Measurements from ENCODE around the gene GREB1.

Gene GREB1

GRCh38 chr2:11578986-11579774 lies 45.3 kb downstream of the GREB1 start:
- H3K27ac ChIP-seq (ENCODE audit: low read length, poor library complexity, severe bottlenecking), result no peak overlapping the region
- H3K79me1 ChIP-seq (replicated peaks; ENCODE audit: low read length, poor library complexity, severe bottlenecking), result no peaks in the 10 kb centered on the region
- peak overlapping the region; percentile 16 for H2BK15ac ChIP-seq (ENCODE audit: low read depth, poor library complexity, severe bottlenecking)
- H3K4me1 ChIP-seq (ENCODE audit: control insufficient read depth, insufficient read depth, low read depth, low read length), result peaks cover 1% of the 10 kb centered on the region
- H2AFZ ChIP-seq (ENCODE audit: low read depth, low read length), result no peak overlapping the region
- H3K23ac ChIP-seq (ENCODE audit: low read length in 2 of 2), result no peak overlapping the region
- no peak overlapping the region for H4K8ac ChIP-seq (ENCODE audit: low read length)
- no peaks in the 10 kb centered on the region for H3K36me3 ChIP-seq (ENCODE audit: control insufficient read depth in 1 of 2, insufficient read depth in 2 of 2, low read depth in 1 of 2, low read length in 2 of 2)
- no peak overlapping the region for H3K4ac ChIP-seq (ENCODE audit: low read depth in 1 of 2, low read length in 2 of 2)
- no peak overlapping the region for H2AK5ac ChIP-seq (ENCODE audit: low read length, severe bottlenecking)
- no peak overlapping the region for H3K4me2 ChIP-seq (ENCODE audit: low read length, poor library complexity, severe bottlenecking)
- no peaks in the 10 kb centered on the region for H3K9me3 ChIP-seq (ENCODE audit: control insufficient read depth, low read length)
- H3K14ac ChIP-seq (ENCODE audit: low read length in 2 of 2), result peak overlapping the region in 1 of 2 experiments; percentile 38
- no peak overlapping the region for H3K9ac ChIP-seq (ENCODE audit: low read length)
- H3K4me3 ChIP-seq (ENCODE audit: insufficient read depth in 1 of 2, low read depth in 1 of 2, low read length in 2 of 2), result no peak overlapping the region
- peaks cover 31 to 37% of the 10 kb centered on the region in 2 experiments for H3K27me3 ChIP-seq (ENCODE audit: control insufficient read depth in 1 of 2, insufficient read depth in 1 of 2, low read length in 2 of 2)
- no peak for DNase-seq
- no peak overlapping the region for H3K18ac ChIP-seq (ENCODE audit: low read depth in 1 of 2, low read length in 2 of 2)
- 92% methylated on average over 11 of the region's 11 CpGs for WGBS
- H2BK120ac ChIP-seq (ENCODE audit: low read depth, low read length), result no peak overlapping the region
- no peak overlapping the region for H2BK5ac ChIP-seq (ENCODE audit: low read depth, low read length, poor library complexity, severe bottlenecking)
- H4K91ac ChIP-seq (ENCODE audit: low read length), result no peak overlapping the region
- H2BK12ac ChIP-seq (ENCODE audit: low read length in 2 of 2), result no peak overlapping the region

GRCh38 chr2:11579867-11580659 lies 46.2 kb downstream of the GREB1 start:
- no peak overlapping the region for H3K14ac ChIP-seq (ENCODE audit: low read length in 2 of 2)
- H3K18ac ChIP-seq (ENCODE audit: low read depth in 1 of 2, low read length in 2 of 2), result no peak overlapping the region
- no peak overlapping the region for H2BK5ac ChIP-seq (ENCODE audit: low read depth, low read length, poor library complexity, severe bottlenecking)
- no peak overlapping the region for H2BK12ac ChIP-seq (ENCODE audit: low read length in 2 of 2)
- H3K27ac ChIP-seq (ENCODE audit: low read length, poor library complexity, severe bottlenecking), result no peak overlapping the region
- H3K36me3 ChIP-seq (ENCODE audit: control insufficient read depth in 1 of 2, insufficient read depth in 2 of 2, low read depth in 1 of 2, low read length in 2 of 2), result no peaks in the 10 kb centered on the region
- no peak overlapping the region for H3K4ac ChIP-seq (ENCODE audit: low read depth in 1 of 2, low read length in 2 of 2)
- no peak overlapping the region for H4K91ac ChIP-seq (ENCODE audit: low read length)
- peaks cover 1% of the 10 kb centered on the region for H3K4me1 ChIP-seq (ENCODE audit: control insufficient read depth, insufficient read depth, low read depth, low read length)
- H3K4me3 ChIP-seq (ENCODE audit: insufficient read depth in 1 of 2, low read depth in 1 of 2, low read length in 2 of 2), result no peak overlapping the region
- H3K9me3 ChIP-seq (ENCODE audit: control insufficient read depth, low read length), result no peaks in the 10 kb centered on the region
- H2AFZ ChIP-seq (ENCODE audit: low read depth, low read length), result no peak overlapping the region
- WGBS, result 85% methylated on average over 10 of the region's 10 CpGs
- peak overlapping the region; percentile 16 for H2BK15ac ChIP-seq (ENCODE audit: low read depth, poor library complexity, severe bottlenecking)
- no peak overlapping the region for H3K9ac ChIP-seq (ENCODE audit: low read length)
- H3K79me1 ChIP-seq (replicated peaks; ENCODE audit: low read length, poor library complexity, severe bottlenecking), result no peaks in the 10 kb centered on the region
- no peak overlapping the region for H2BK120ac ChIP-seq (ENCODE audit: low read depth, low read length)
- H3K4me2 ChIP-seq (ENCODE audit: low read length, poor library complexity, severe bottlenecking), result no peak overlapping the region
- peak overlapping the region; percentile 10 for H4K8ac ChIP-seq (ENCODE audit: low read length)
- peaks cover 31 to 37% of the 10 kb centered on the region in 2 experiments for H3K27me3 ChIP-seq (ENCODE audit: control insufficient read depth in 1 of 2, insufficient read depth in 1 of 2, low read length in 2 of 2)
- H3K23ac ChIP-seq (ENCODE audit: low read length in 2 of 2), result no peak overlapping the region
- no peak for DNase-seq
- no peak overlapping the region for H2AK5ac ChIP-seq (ENCODE audit: low read length, severe bottlenecking)

GRCh38 chr2:11580697-11581096 lies 46.9 kb downstream of the GREB1 start:
- Histone ChIP-seq H2BK5ac (ENCODE audit: low read depth, low read length, poor library complexity, severe bottlenecking) (no peak overlapping the region), H3K9me3 (ENCODE audit: control insufficient read depth, low read length) (no peaks in the 10 kb centered on the region), H3K9ac (ENCODE audit: low read length) (no peak overlapping the region), H2AK5ac (ENCODE audit: low read length, severe bottlenecking) (no peak overlapping the region), H2AFZ (ENCODE audit: low read depth, low read length) (no peak overlapping the region), H3K18ac (ENCODE audit: low read depth in 1 of 2, low read length in 2 of 2) (peak overlapping the region in 1 of 2 experiments; percentile 5), H2BK12ac (ENCODE audit: low read length in 2 of 2) (no peak overlapping the region), H3K4me2 (ENCODE audit: low read length, poor library complexity, severe bottlenecking) (no peak overlapping the region), H2BK15ac (ENCODE audit: low read depth, poor library complexity, severe bottlenecking) (peak overlapping the region; percentile 1), H3K4ac (ENCODE audit: low read depth in 1 of 2, low read length in 2 of 2) (no peak overlapping the region), H3K4me1 (ENCODE audit: control insufficient read depth, insufficient read depth, low read depth, low read length) (peaks cover 1% of the 10 kb centered on the region), H3K79me1 (replicated peaks; ENCODE audit: low read length, poor library complexity, severe bottlenecking) (no peaks in the 10 kb centered on the region), H3K27me3 (ENCODE audit: control insufficient read depth in 1 of 2, insufficient read depth in 1 of 2, low read length in 2 of 2) (peaks cover 37% of the 10 kb centered on the region in 2 experiments), H4K8ac (ENCODE audit: low read length) (no peak overlapping the region), H3K23ac (ENCODE audit: low read length in 2 of 2) (no peak overlapping the region), H4K91ac (ENCODE audit: low read length) (no peak overlapping the region), H3K4me3 (ENCODE audit: insufficient read depth in 1 of 2, low read depth in 1 of 2, low read length in 2 of 2) (no peak overlapping the region), H2BK120ac (ENCODE audit: low read depth, low read length) (no peak overlapping the region), H3K27ac (ENCODE audit: low read length, poor library complexity, severe bottlenecking) (no peak overlapping the region), H3K36me3 (ENCODE audit: control insufficient read depth in 1 of 2, insufficient read depth in 2 of 2, low read depth in 1 of 2, low read length in 2 of 2) (no peaks in the 10 kb centered on the region), H3K14ac (ENCODE audit: low read length in 2 of 2) (no peak overlapping the region)
- 97% methylated on average over 12 of the region's 12 CpGs for WGBS
- no peak for DNase-seq

- H2BK120ac ChIP-seq (ENCODE audit: low read depth, low read length), result no peak overlapping the region
- H2BK12ac ChIP-seq (ENCODE audit: low read length in 2 of 2), result no peak overlapping the region
- H3K27ac ChIP-seq (ENCODE audit: low read length, poor library complexity, severe bottlenecking), result no peak overlapping the region
- H3K9ac ChIP-seq (ENCODE audit: low read length), result no peak overlapping the region
- H4K8ac ChIP-seq (ENCODE audit: low read length), result no peak overlapping the region
- no peak overlapping the region for H2AK5ac ChIP-seq (ENCODE audit: low read length, severe bottlenecking)
- no peak overlapping the region for H3K23ac ChIP-seq (ENCODE audit: low read length in 2 of 2)
- no peaks in the 10 kb centered on the region for H3K36me3 ChIP-seq (ENCODE audit: control insufficient read depth in 1 of 2, insufficient read depth in 2 of 2, low read depth in 1 of 2, low read length in 2 of 2)
- no peak overlapping the region for H4K91ac ChIP-seq (ENCODE audit: low read length)
- H3K4me3 ChIP-seq (ENCODE audit: insufficient read depth in 1 of 2, low read depth in 1 of 2, low read length in 2 of 2), result no peak overlapping the region
- no peaks in the 10 kb centered on the region for H3K9me3 ChIP-seq (ENCODE audit: control insufficient read depth, low read length)
- no peak overlapping the region for H3K18ac ChIP-seq (ENCODE audit: low read depth in 1 of 2, low read length in 2 of 2)
- H3K4me2 ChIP-seq (ENCODE audit: low read length, poor library complexity, severe bottlenecking), result no peak overlapping the region
- H2BK5ac ChIP-seq (ENCODE audit: low read depth, low read length, poor library complexity, severe bottlenecking), result no peak overlapping the region
- DNase-seq, result no peak
- WGBS, result 93% methylated on average over 9 of the region's 9 CpGs
- peaks cover 41 to 43% of the 10 kb centered on the region in 2 experiments for H3K27me3 ChIP-seq (ENCODE audit: control insufficient read depth in 1 of 2, insufficient read depth in 1 of 2, low read length in 2 of 2)
- H3K14ac ChIP-seq (ENCODE audit: low read length in 2 of 2), result no peak overlapping the region
- no peak overlapping the region for H2AFZ ChIP-seq (ENCODE audit: low read depth, low read length)
- no peak overlapping the region for H3K4ac ChIP-seq (ENCODE audit: low read depth in 1 of 2, low read length in 2 of 2)
- H3K79me1 ChIP-seq (replicated peaks; ENCODE audit: low read length, poor library complexity, severe bottlenecking), result no peaks in the 10 kb centered on the region
- H2BK15ac ChIP-seq (ENCODE audit: low read depth, poor library complexity, severe bottlenecking), result no peak overlapping the region
- peaks cover 1% of the 10 kb centered on the region for H3K4me1 ChIP-seq (ENCODE audit: control insufficient read depth, insufficient read depth, low read depth, low read length)
Observed at GRCh38 chr2:11581124-11581796, 47.4 kb downstream of the GREB1 start.

Data from mesenchymal stem cell (in vitro differentiated cells and primary cell).